GM12872 (cell line): ENCODE measurements around the gene NDRG3.

Experiments
- CTCF ChIP-seq: IDR thresholded peaks from 3 replicates; pipeline ENCODE4 v1.5.1; 2011; ENCODE audit warnings: low read depth, mild to moderate bottlenecking, low read length, moderate library complexity; ENCODE audit not compliant: insufficient read depth

Gene NDRG3

GRCh38 chr20:36785308-36785707 lies 39.4 kb upstream of the NDRG3 start:
- no peak for TF ChIP-seq CTCF

GRCh38 chr20:36784900-36785299 lies 39.0 kb upstream of the NDRG3 start:
- no peak for TF ChIP-seq CTCF

GRCh38 chr20:36784116-36784515 lies 38.2 kb upstream of the NDRG3 start:
- TF ChIP-seq CTCF = no peak

- no peak for TF ChIP-seq CTCF
These were observed 33.8 kb upstream of the NDRG3 start for GRCh38 chr20:36779656-36780025.

- no peak for TF ChIP-seq CTCF
These were observed 33.2 kb upstream of the NDRG3 start for GRCh38 chr20:36778831-36779655.

- no peak for TF ChIP-seq CTCF
These were observed 31.7 kb upstream of the NDRG3 start for GRCh38 chr20:36777576-36777975.

GRCh38 chr20:36777167-36777566 lies 31.3 kb upstream of the NDRG3 start:
- TF ChIP-seq CTCF = no peak

- no peak for TF ChIP-seq CTCF
These were observed 29.9 kb upstream of the NDRG3 start for GRCh38 chr20:36775826-36776225.
